ENCODE data around the gene TRMT112.

TRMT112 gene

DNA sequence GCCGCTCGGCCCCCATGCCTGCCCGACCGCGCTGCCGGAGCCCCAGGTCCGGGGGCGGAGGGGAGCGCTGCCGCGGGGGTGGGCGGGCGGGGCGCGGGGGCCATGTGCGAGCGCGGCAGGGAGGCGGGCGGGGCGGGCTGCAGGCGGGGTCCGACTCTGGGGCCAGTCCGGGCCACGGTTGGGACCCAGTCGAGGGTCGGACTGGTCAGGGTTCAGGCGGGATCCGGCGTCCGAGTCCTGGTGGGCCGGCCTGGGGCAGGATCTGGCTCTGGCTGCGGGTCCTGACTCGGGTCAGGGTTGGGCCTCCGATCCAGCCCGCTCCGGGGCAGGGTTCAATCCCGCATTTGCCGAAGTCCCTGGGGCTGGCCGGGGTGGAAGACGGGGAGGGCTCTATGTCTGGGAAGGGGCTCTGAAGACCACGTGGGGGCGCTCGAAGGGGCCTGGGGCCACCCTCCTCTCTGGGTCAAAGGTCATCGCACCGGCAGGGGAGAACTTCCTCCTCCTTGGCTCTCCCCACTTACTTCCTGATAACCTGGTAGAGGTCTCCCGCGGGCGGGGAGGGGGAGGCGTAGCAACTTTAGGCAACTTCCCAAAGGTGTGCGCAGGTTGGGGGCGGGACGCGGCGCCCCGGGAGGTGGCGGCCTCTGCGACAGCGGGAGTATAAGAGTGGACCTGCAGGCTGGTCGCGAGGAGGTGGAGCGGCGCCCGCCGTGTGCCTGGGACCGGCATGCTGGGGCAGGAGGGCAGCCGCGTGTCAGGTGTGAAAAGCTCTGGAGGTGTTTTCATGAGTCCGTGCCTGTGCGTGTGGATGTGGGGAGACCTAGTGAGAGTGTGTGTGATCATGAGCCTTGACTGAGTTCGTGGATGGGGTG lies 11.4 kb downstream of the TRMT112 start:
- H3K9me3 ChIP-seq (ENCODE audit: control insufficient read depth, low read length) = no peaks in the 10 kb centered on the region
- H3K4me2 ChIP-seq (ENCODE audit: low read length) = peak overlapping the region; percentile 81
- H3K9ac ChIP-seq = peak overlapping the region; percentile 11
- H3K4me1 ChIP-seq = peaks cover 5% of the 10 kb centered on the region
- H3K27me3 ChIP-seq (ENCODE audit: control insufficient read depth, insufficient read depth, low read length) = no peaks in the 10 kb centered on the region
- peak overlapping the region; percentile 45 for H2AFZ ChIP-seq
- no peaks in the 10 kb centered on the region for H3K36me3 ChIP-seq (ENCODE audit: control insufficient read depth, insufficient read depth, low read length)
- TF ChIP-seq, protein P1, sequence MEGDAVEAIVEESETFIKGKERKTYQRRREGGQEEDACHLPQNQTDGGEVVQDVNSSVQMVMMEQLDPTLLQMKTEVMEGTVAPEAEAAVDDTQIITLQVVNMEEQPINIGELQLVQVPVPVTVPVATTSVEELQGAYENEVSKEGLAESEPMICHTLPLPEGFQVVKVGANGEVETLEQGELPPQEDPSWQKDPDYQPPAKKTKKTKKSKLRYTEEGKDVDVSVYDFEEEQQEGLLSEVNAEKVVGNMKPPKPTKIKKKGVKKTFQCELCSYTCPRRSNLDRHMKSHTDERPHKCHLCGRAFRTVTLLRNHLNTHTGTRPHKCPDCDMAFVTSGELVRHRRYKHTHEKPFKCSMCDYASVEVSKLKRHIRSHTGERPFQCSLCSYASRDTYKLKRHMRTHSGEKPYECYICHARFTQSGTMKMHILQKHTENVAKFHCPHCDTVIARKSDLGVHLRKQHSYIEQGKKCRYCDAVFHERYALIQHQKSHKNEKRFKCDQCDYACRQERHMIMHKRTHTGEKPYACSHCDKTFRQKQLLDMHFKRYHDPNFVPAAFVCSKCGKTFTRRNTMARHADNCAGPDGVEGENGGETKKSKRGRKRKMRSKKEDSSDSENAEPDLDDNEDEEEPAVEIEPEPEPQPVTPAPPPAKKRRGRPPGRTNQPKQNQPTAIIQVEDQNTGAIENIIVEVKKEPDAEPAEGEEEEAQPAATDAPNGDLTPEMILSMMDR (IDR thresholded peaks at IDR 0.05) = peak; percentile 22
- H3K27ac ChIP-seq = peak overlapping the region; percentile 69
- H3K79me2 ChIP-seq = no peaks in the 10 kb centered on the region
- H3K4me3 ChIP-seq (ENCODE audit: low read depth, low read length) = peak overlapping the region; percentile 63

DNA sequence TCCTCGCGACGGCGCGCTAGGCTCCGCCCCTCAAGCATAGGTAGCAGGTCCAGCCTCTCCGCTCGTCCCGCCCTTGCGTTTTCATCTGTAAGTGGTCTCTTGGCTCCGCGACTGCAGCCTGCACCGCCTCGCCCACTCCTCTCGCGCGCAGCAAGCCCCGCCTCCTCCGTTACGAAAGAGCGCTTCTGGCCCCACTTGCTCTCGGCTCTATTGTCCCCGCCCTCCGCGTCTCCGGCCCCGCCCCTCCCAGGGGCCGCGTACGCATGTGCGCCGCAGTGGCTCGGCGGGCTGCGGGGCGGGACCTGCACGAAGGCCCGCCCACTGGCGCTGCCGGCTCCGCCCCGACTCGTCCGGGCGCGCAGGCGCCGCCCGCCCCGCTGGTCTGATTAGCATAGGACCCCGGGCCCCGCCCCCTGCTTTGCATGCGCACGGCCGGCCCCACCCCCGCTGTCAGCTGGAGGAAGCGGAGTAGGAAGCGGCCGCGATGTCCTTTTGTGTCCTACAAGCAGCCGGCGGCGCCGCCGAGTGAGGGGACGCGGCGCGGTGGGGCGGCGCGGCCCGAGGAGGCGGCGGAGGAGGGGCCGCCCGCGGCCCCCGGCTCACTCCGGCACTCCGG lies 12.2 kb downstream of the TRMT112 start, which contains the start of gene ESRRA:
Gene ESRRA, plus strand, starts transcription at position 450 of the 616 bp plus-strand sequence. CDS start 1,656 bp downstream, outside the sequence.
- no peaks in the 10 kb centered on the region for H3K9me3 ChIP-seq (ENCODE audit: control insufficient read depth, low read length)
- peak within 1 kb of the TSS; percentile 76 for H2AFZ ChIP-seq
- no peaks in the 10 kb centered on the region for H3K79me2 ChIP-seq
- H3K27ac ChIP-seq = peak within 1 kb of the TSS; percentile 97
- H3K36me3 ChIP-seq (ENCODE audit: control insufficient read depth, insufficient read depth, low read length) = no peaks in the 10 kb centered on the region
- peaks cover 5% of the 10 kb centered on the region for H3K4me1 ChIP-seq
- TF ChIP-seq, protein P1 (IDR thresholded peaks at IDR 0.05) = no peak
- H3K9ac ChIP-seq = peak within 1 kb of the TSS; percentile 11
- H3K4me3 ChIP-seq (ENCODE audit: low read depth, low read length) = peak within 1 kb of the TSS; percentile 78
- H3K27me3 ChIP-seq (ENCODE audit: control insufficient read depth, insufficient read depth, low read length) = no peaks in the 10 kb centered on the region
- peak within 1 kb of the TSS; percentile 88 for H3K4me2 ChIP-seq (ENCODE audit: low read length)

DNA sequence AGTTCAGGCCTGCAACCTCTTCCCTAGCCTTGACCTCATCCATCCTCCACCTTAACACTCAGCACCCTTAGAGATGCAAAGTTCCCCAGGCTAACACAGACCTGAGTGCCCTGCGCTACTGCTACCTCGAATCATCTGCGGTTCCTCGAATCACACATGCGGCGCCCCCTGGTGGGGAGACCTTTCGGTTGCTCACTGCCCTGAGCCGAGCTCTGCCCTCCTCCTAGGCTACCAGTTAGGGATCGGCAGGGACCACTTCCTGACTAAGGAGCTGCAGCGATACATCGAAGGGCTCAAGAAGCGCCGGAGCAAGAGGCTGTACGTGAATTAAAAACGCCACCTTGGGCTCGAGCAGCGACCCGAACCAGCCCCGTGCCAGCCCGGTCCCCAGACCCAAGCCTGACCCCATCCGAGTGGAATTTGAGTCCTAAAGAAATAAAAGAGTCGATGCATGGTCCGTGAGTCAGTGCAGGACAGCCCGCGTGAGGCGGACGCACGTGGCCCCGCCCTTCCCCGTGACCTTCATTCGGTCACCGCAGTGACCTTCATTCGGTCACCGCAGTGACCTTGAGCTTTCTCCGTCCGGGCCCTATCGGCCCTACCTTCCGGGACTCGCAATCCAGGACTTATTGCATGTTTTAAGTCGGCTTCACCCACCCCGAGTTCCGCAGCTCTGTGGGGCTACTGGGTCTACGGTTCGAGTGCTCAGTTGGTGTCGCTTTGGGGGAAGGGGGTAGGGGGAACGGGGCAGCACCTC lies 12.9 kb downstream of the TRMT112 start:
- Histone ChIP-seq H3K4me1 (peaks cover 8% of the 10 kb centered on the region), H3K36me3 (ENCODE audit: control insufficient read depth, insufficient read depth, low read length) (no peaks in the 10 kb centered on the region), H3K4me3 (ENCODE audit: low read depth, low read length) (peak overlapping the region; percentile 78), H3K9me3 (ENCODE audit: control insufficient read depth, low read length) (no peaks in the 10 kb centered on the region), H3K9ac (no peak overlapping the region), H3K27me3 (ENCODE audit: control insufficient read depth, insufficient read depth, low read length) (no peaks in the 10 kb centered on the region), H3K4me2 (ENCODE audit: low read length) (peak overlapping the region; percentile 88), H3K27ac (peak overlapping the region; percentile 97), H3K79me2 (no peaks in the 10 kb centered on the region), H2AFZ (peak overlapping the region; percentile 76)
- TF ChIP-seq, protein P1 (IDR thresholded peaks at IDR 0.05) = peak; percentile 64

DNA sequence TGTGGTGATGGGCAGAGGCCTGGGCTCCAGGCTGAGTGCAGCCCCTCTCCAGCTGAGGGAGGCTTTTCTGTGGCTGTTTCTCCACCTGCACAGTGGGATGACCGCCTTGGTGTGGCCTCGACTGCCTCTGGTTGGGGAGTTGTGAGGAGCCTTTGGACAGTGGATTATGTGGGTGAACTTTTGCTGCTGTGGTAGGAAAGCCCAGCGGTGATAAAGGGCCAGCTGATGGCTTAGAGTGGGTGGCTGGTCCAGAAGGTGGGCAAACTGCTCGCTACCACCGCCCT lies 13.4 kb downstream of the TRMT112 start:
- H3K27me3 ChIP-seq (ENCODE audit: control insufficient read depth, insufficient read depth, low read length) = no peaks in the 10 kb centered on the region
- H3K9me3 ChIP-seq (ENCODE audit: control insufficient read depth, low read length) = no peaks in the 10 kb centered on the region
- no peaks in the 10 kb centered on the region for H3K79me2 ChIP-seq
- TF ChIP-seq, protein P1 (IDR thresholded peaks at IDR 0.05) = no peak
- peak overlapping the region; percentile 97 for H3K27ac ChIP-seq
- H3K9ac ChIP-seq = no peak overlapping the region
- peaks cover 8% of the 10 kb centered on the region for H3K4me1 ChIP-seq
- H3K36me3 ChIP-seq (ENCODE audit: control insufficient read depth, insufficient read depth, low read length) = no peaks in the 10 kb centered on the region
- peak overlapping the region; percentile 88 for H3K4me2 ChIP-seq (ENCODE audit: low read length)
- H3K4me3 ChIP-seq (ENCODE audit: low read depth, low read length) = peak overlapping the region; percentile 78
- H2AFZ ChIP-seq = peak overlapping the region; percentile 76
